Measurements from ENCODE around the gene FNDC5. TPM values are rescaled to one million over a fixed set of nuclear protein-coding genes. Genes with fewer than 3 reads are reported as not detected.

FNDC5 gene
- total and polyA plus RNA-seq, 10 of the 15 experiments (the other 5 are each of a cell fraction or from before 2014, with no cell fraction given), result 0.01 to 0.29 (median 0.19) TPM; not detected in 4

DNA sequence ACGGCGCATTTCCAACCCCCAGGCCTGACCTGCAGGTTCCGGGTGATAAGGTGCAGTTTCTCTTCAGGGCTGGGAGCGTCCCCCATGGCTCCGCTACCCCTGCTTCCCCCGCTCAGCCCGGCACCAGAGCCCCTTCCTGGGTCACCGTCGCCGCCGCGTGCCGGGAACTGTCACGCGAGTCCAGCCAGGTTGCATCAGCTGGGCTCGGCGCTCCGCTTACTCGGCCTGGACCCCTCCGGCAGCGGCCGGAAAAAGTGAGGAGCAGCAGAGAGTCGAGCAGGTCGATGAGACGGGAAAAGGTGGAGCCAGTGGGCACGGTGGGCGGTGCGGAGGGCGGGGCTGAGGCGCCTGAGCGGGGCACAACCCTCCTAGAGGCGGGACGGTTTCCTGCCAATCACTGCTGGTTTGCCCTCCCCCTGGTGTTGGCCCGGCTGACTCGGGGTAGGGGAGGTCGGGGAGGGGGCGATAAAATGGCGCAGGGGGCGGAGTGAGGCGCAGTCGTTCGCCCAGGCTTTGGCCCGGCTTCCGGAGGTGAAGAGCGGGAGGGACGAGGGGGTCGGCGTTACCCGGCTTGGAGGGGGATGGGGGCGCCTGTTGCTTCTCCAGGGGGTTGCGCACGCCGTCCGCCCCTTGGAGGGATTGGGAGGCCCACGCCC lies 53.4 kb downstream of the FNDC5 start, which contains the start of the genes S100PBP and YARS1 (continued):
- TF ChIP-seq, protein P1, sequence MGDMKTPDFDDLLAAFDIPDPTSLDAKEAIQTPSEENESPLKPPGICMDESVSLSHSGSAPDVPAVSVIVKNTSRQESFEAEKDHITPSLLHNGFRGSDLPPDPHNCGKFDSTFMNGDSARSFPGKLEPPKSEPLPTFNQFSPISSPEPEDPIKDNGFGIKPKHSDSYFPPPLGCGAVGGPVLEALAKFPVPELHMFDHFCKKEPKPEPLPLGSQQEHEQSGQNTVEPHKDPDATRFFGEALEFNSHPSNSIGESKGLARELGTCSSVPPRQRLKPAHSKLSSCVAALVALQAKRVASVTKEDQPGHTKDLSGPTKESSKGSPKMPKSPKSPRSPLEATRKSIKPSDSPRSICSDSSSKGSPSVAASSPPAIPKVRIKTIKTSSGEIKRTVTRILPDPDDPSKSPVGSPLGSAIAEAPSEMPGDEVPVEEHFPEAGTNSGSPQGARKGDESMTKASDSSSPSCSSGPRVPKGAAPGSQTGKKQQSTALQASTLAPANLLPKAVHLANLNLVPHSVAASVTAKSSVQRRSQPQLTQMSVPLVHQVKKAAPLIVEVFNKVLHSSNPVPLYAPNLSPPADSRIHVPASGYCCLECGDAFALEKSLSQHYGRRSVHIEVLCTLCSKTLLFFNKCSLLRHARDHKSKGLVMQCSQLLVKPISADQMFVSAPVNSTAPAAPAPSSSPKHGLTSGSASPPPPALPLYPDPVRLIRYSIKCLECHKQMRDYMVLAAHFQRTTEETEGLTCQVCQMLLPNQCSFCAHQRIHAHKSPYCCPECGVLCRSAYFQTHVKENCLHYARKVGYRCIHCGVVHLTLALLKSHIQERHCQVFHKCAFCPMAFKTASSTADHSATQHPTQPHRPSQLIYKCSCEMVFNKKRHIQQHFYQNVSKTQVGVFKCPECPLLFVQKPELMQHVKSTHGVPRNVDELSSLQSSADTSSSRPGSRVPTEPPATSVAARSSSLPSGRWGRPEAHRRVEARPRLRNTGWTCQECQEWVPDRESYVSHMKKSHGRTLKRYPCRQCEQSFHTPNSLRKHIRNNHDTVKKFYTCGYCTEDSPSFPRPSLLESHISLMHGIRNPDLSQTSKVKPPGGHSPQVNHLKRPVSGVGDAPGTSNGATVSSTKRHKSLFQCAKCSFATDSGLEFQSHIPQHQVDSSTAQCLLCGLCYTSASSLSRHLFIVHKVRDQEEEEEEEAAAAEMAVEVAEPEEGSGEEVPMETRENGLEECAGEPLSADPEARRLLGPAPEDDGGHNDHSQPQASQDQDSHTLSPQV (IDR thresholded peaks at IDR 0.05), result no peak
- TF ChIP-seq, protein P2, sequence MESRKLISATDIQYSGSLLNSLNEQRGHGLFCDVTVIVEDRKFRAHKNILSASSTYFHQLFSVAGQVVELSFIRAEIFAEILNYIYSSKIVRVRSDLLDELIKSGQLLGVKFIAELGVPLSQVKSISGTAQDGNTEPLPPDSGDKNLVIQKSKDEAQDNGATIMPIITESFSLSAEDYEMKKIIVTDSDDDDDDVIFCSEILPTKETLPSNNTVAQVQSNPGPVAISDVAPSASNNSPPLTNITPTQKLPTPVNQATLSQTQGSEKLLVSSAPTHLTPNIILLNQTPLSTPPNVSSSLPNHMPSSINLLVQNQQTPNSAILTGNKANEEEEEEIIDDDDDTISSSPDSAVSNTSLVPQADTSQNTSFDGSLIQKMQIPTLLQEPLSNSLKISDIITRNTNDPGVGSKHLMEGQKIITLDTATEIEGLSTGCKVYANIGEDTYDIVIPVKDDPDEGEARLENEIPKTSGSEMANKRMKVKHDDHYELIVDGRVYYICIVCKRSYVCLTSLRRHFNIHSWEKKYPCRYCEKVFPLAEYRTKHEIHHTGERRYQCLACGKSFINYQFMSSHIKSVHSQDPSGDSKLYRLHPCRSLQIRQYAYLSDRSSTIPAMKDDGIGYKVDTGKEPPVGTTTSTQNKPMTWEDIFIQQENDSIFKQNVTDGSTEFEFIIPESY (IDR thresholded peaks at IDR 0.05), result no peak; the same call in 1 of the 2 replicates
- TF ChIP-seq TARDBP (IDR thresholded peaks at IDR 0.05; ENCODE audit: borderline replicate concordance) (peak; percentile 86), ZNF274 (IDR thresholded peaks at IDR 0.05; ENCODE audit: insufficient read depth, insufficient read length) (no peak), ZNF384 (IDR thresholded peaks at IDR 0.05; ENCODE audit: borderline replicate concordance, low read depth, low read length) (no peak), IKZF2 (IDR thresholded peaks at IDR 0.05) (peak; percentile 57 to 69), CHD4 (IDR thresholded peaks at IDR 0.05) (no peak), NFYB (IDR thresholded peaks at IDR 0.05; ENCODE audit: insufficient read depth, low read depth, low read length) (no peak), BRCA1 (IDR thresholded peaks at IDR 0.05; ENCODE audit: low read depth, low read length) (no peak), TCF12 (IDR thresholded peaks at IDR 0.05; ENCODE audit: low read depth, low read length) (peak; percentile 90), FOXK2 (IDR thresholded peaks at IDR 0.05) (no peak; the same call in 1 of the 2 replicates), JUNB (IDR thresholded peaks at IDR 0.05) (no peak), SUPT20H (IDR thresholded peaks at IDR 0.05; ENCODE audit: borderline replicate concordance, control insufficient read depth, low read depth, low read length) (no peak), TBL1XR1 (IDR thresholded peaks at IDR 0.05; ENCODE audit: low read depth, low read length) (peak; percentile 80; the same call in 1 of the 2 replicates), MYB (IDR thresholded peaks at IDR 0.05; ENCODE audit: borderline replicate concordance, low read depth, low read length) (0 out of 2 replicates have a peak, but pooled peaks have one; percentile 42)
- TF ChIP-seq, protein P3, sequence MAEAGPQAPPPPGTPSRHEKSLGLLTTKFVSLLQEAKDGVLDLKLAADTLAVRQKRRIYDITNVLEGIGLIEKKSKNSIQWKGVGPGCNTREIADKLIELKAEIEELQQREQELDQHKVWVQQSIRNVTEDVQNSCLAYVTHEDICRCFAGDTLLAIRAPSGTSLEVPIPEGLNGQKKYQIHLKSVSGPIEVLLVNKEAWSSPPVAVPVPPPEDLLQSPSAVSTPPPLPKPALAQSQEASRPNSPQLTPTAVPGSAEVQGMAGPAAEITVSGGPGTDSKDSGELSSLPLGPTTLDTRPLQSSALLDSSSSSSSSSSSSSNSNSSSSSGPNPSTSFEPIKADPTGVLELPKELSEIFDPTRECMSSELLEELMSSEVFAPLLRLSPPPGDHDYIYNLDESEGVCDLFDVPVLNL (IDR thresholded peaks at IDR 0.05; ENCODE audit: low read depth, low read length), result no peak
- TF ChIP-seq, protein P4, sequence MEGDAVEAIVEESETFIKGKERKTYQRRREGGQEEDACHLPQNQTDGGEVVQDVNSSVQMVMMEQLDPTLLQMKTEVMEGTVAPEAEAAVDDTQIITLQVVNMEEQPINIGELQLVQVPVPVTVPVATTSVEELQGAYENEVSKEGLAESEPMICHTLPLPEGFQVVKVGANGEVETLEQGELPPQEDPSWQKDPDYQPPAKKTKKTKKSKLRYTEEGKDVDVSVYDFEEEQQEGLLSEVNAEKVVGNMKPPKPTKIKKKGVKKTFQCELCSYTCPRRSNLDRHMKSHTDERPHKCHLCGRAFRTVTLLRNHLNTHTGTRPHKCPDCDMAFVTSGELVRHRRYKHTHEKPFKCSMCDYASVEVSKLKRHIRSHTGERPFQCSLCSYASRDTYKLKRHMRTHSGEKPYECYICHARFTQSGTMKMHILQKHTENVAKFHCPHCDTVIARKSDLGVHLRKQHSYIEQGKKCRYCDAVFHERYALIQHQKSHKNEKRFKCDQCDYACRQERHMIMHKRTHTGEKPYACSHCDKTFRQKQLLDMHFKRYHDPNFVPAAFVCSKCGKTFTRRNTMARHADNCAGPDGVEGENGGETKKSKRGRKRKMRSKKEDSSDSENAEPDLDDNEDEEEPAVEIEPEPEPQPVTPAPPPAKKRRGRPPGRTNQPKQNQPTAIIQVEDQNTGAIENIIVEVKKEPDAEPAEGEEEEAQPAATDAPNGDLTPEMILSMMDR (IDR thresholded peaks at IDR 0.05 in 2 of 3, conservative IDR thresholded peaks at IDR 0.05 in 1 of 3; ENCODE audit: control insufficient read depth in 2 of 3, extremely low read depth in 1 of 3, insufficient read depth in 1 of 3, low read depth in 3 of 3, low read length in 3 of 3), result no peak; a peak in 1 of 6 replicates
- TF ChIP-seq, protein P5, sequence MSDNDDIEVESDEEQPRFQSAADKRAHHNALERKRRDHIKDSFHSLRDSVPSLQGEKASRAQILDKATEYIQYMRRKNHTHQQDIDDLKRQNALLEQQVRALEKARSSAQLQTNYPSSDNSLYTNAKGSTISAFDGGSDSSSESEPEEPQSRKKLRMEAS (IDR thresholded peaks at IDR 0.05; ENCODE audit: low read depth, low read length), result peak; percentile 97
- TF ChIP-seq, protein P6, sequence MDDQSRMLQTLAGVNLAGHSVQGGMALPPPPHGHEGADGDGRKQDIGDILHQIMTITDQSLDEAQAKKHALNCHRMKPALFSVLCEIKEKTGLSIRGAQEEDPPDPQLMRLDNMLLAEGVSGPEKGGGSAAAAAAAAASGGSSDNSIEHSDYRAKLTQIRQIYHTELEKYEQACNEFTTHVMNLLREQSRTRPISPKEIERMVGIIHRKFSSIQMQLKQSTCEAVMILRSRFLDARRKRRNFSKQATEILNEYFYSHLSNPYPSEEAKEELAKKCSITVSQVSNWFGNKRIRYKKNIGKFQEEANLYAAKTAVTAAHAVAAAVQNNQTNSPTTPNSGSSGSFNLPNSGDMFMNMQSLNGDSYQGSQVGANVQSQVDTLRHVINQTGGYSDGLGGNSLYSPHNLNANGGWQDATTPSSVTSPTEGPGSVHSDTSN (IDR thresholded peaks at IDR 0.05; ENCODE audit: insufficient replicate concordance, low read depth, low read length), result peak; percentile 91

All from GM12878 (cell line).